Superior temporal gyrus (tissue), 1 donor: ENCODE measurements around the gene PPP5C.
"Not testable (repeated sequence)": the region's sequence is repeated elsewhere in the genome, so short reads cannot be mapped to it uniquely, and the experiment has no call there.

Experiments used
- DNase-seq: peaks from one replicate; pipeline ENCODE4 v3.0.0-alpha.2; 2016; ENCODE audit errors: extremely low spot score

PPP5C gene, protein sequence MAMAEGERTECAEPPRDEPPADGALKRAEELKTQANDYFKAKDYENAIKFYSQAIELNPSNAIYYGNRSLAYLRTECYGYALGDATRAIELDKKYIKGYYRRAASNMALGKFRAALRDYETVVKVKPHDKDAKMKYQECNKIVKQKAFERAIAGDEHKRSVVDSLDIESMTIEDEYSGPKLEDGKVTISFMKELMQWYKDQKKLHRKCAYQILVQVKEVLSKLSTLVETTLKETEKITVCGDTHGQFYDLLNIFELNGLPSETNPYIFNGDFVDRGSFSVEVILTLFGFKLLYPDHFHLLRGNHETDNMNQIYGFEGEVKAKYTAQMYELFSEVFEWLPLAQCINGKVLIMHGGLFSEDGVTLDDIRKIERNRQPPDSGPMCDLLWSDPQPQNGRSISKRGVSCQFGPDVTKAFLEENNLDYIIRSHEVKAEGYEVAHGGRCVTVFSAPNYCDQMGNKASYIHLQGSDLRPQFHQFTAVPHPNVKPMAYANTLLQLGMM

DNA sequence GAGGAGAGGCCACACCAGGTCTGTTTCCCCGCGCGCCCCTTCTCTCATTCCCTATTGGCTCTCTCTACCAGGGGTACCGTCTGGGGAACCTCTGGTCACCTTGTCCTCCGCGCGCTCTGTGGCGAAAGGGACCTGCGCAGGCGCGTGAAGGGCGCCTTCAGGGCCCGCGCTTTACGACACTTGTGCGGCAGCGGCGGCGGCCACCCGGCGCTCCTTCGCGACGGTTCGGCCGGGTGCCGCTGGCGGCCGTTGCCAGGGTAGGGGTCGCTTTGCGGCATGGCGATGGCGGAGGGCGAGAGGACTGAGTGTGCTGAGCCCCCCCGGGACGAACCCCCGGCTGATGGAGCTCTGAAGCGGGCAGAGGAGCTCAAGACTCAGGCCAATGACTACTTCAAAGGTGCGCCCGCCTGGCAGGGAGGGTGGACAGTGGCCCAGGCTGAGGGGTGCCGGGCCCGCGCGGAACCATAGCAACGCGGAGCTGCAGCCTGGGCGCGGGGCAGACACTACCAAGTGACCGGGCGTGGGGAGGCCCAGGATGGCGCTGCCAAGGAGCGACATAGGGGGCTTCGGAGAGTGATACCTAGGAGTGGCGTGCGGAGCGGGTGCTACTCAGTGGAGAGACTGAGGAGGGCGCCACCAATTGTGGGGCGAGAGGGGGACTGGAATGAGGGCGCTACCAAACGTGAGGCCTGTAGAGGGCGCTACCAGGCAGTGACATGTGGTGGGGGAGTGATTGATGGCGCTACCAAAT lies at the start of gene PPP5C:
TSS of gene PPP5C (plus strand) at position 267 of the 751 bp plus-strand sequence. CDS start at position 277, 10 bp downstream.
- peak; percentile 87 for DNase-seq

DNA sequence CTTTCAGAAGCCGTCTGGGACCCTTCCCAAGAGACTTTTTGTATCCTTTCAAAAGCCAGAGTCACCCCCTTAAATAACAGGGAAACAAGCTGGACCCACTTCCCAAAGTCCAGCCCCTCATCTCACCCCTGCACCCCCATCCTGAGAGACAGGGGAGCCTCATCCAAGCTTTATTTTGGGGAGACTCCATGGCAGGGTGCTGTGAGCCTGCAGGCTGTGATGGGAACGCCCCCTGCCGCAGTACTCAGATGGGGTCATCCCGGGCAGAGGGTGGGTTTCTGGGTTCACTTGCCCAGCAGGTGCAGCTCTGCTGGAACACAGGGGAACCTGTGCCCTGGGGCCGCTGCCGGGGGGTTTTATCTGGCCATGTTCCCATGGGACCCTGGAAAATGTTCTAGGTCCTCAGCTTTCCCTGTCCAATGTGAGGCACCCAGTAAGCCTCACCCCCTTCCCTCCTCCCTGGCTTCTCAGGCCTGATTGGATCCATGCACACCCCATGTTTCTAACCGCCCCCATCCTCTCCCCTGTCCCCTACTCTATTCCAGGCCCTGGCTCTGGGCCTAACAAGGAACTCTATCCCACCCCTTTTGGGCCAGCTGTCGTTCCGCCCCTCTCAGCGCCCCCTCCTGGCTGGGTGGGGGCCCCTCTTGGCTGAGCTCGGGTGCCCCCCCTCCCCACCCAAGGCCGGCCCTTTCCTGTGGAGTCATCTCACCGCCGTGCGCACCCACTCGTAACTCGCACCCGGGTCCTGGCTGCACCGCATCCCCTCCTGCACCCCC lies 49.0 kb upstream of the PPP5C start:
- peak; percentile 18 for DNase-seq

DNA sequence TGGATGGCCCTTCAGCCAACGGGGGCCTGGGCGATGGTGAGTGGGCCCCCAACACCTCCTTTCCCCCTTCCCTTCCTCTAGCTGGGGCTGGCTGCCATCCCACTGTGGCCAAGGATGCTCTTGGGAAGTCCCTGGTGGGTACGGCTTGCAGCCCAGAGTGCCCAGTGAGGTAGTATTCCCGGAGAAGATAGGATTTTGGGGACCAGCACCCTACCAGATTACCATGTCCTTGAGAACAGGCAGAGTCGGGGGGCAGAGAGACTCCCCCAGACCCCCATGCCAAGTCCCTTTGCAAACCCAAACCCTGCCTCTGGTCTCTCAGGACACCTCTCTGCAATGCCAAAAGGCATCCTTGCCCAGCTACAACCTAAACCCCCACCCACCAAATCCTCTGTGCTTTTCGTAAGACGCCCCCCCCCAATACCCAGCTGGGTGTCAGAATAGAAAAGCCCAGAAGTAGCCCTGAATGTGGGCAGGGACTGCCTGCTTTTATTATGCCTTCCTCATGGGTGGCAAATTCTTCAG lies 48.3 kb upstream of the PPP5C start:
- DNase-seq, result peak; percentile 17

DNA sequence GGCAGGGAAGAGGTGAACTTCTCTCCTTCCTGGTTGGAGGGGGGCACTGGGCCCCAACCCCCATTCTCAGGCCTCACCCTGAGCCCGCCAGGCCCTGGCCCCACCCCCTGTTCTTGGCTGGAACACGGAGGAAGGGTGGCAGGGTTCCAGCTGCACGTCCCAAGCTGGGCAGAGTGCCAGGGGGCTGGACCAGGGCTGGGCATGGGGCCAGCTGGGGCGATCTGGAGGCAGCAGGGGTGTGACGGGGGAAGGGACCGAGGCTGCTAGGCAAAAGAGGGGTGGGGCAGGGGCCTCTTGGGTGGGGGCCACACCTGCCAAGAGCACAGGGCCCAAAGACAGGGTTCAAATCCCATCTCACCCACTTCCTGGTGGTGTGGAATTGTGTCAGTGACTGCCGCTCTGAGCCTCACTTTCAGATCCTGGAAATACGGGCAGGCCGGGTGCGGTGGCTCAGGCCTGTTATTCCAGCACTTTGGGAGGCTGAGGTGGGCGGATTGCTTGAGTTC lies 47.8 kb upstream of the PPP5C start:
- peak; percentile 93 for DNase-seq

DNA sequence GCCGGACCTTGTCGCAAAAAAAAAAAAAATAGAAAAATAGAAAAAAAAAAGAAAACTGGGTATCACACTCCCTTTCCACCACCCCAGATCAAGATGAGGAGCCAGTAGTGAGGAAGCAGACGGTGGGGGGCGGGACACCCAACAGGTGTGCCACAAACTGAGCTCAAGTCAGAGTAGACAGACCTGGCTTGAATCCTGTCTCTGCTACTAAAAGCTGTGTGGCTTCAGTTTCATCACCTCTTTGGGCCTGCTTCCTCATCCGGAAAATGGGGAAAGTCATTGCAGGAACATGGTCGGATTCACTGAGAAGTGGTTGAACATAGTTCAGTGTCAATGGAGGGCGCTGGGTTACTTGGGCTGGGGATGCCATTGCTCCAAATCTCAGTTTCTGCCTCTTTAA lies 47.2 kb upstream of the PPP5C start:
- DNase-seq, result no peak

DNA sequence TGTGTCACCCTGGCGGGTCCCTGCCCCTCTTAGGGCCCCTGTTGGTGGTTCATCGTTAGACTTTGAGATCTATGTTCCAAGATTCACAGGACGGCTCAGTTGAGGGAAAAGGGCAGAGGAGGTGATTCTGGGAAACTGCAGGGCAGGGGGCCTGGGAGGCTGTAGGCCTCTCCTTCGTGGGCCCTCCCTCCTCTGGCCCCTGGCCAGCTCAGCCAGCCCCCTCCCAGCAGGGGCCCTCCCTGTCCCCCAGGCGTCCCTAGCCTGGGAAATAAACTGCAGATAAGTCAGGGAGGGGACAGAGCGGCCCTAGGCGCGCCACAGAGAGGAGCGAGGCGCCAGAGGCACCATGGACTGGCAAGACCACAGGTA lies 43.6 kb upstream of the PPP5C start:
- no peak for DNase-seq

DNA sequence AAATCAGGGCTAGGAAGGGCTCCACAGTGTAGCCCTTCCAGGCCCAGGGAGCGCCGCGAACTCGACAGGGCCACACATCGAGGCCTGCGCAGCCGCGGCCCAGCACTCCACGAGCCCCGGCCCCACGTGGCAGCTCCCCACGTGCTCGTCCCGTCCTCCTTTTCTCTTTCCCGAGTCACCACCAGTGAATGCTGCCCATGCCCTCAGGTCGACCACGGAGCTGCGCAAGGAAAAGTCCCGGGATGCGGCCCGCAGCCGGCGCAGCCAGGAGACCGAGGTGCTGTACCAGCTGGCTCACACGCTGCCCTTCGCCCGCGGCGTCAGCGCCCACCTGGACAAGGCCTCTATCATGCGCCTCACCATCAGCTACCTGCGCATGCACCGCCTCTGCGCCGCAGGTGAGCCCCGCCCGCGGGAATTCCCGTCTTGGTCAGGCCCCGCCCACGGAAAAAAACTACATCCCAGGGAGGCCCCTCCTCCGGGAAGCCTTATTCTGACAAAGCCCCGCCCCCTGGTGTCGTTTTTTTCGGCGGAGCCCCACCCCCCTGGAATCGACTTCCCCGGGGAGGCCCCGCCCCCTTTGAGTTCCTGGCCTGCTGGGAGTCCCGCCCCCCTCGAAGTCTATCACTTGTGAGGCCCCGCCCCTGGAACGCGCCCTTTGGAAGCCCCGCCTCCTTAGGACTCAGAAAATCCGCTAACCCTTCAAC lies 43.0 kb upstream of the PPP5C start:
- DNase-seq, result no peak

DNA sequence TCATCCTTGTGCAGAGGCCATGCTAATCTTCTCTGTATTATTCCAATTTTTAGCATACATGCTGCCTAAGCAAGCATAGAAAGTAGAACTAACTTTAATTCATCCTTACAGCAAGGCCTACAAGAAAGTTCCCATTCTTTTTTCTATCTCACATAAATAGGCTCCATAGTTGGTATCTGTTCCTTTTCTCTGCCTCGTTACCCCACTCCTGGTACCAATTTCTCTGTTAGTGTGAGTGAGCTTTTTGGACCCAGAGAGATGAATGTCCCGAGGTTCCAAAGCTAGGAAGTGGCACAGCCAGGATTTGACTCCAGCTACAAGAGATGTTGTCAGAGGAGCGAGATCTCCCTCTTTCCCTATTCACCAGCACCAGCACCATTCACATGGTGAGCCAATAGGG lies 40.4 kb upstream of the PPP5C start:
- no peak for DNase-seq

DNA sequence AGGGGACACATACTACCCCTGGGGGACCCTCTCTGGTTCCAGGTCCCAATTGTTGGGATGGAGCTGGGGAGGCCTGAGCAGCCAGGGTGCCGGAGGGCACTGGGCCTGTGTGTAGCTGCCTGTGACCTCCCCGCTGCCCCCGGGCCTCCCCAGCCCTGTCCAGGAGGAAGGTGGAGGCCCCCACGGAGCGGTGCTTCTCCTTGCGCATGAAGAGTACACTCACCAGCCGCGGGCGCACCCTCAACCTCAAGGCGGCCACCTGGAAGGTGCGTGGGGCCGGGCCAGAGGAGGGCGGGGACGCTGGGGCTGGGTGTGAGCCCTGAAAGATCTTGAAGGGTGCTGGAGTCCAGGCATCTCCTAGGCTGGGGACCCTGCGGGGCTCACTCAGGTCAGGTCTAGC lies 38.4 kb upstream of the PPP5C start:
- no peak for DNase-seq

DNA sequence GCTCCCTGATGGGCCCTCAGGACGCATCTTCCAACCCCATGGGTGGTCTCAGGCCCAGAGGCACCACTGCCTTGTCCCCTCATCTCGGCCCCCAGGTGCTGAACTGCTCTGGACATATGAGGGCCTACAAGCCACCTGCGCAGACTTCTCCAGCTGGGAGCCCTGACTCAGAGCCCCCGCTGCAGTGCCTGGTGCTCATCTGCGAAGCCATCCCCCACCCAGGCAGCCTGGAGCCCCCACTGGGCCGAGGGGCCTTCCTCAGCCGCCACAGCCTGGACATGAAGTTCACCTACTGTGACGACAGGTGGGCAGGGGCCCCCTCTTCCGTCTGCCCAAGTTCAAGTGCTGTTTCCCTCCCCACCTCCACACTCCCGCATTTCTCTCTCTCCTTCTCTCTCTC lies 37.8 kb upstream of the PPP5C start:
- no peak for DNase-seq

DNA sequence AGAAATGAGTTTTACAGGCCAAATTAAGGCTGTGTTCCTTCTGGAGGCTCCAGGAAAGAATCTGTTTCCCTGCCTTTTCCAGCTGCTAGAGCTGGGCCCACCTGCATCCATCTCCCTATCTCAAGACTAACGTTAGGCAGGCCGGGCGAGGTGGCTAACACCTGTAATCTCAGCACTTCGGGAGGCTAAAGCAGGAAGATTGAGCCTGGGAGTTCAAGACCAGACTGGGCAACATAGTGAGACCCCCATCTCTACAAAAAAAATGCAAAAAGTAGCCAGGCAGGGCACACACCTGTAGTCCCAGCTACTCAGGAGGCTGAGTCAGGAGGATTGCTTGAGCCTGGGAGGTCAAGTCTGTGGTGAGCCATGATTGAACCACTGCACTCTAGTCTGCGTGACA lies 35.4 kb upstream of the PPP5C start:
- DNase-seq, result no peak

DNA sequence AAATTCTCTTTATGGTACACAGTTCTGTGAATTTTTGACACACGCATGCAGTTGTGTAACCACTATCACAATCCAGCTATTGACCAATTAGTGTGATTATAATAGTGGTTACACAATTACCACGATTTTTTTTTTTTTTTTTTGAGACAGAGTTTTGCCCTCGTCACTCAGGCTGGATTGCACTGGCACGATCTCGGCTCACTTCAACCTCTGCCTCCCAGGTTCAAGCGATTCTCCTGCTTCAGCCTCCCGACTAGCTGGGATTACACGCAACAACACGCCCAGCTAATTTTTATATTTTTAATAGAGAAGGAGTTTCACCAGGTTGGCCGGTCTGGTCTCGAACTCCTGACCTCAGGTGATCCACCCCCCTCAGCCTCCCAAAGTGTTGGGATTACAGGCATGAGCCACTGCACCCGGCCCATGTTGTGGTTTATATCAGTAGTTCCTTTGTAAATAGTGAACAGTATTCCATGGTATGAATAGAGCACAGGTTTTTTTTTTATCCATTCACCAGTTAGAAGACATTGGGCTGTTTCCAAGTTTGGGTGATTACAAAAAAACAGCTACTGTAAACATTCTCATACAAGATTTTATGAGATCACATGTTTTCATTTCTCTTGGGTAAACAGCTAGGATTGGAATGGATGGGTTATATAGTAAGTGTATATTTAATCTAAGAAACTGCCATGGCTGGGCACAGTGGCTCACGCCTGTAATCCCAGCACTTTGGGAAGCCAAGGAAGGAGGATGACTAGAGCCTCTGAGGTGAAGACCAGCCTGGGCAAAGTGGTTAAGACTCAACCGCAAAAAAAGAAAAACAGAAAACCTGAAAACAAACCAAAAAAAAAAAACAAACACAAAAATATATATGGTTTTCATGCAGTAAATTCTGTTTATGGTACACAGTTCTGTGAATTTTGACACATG lies 33.1 kb upstream of the PPP5C start:
- not testable (repeated sequence) for DNase-seq

DNA sequence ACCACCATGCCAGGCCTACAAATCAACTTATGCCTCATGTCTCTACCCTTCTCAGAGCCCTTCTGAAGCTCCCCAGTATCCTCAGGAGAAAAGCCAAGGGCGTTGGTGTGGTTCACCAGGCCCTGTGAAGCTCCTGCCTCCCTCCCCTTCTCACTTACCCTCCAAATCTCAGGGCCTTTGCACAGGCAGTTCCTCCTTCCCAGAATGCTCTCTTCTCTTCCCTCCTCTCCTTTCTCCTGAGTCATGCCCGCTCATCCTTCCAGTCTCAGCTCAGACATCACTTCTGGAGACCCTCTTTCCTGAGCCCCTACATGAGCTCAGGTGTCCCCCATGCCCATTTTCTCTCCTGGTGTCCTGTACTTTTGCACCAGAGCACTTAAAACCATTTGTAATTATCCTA lies 29.5 kb upstream of the PPP5C start:
- DNase-seq, result no peak

DNA sequence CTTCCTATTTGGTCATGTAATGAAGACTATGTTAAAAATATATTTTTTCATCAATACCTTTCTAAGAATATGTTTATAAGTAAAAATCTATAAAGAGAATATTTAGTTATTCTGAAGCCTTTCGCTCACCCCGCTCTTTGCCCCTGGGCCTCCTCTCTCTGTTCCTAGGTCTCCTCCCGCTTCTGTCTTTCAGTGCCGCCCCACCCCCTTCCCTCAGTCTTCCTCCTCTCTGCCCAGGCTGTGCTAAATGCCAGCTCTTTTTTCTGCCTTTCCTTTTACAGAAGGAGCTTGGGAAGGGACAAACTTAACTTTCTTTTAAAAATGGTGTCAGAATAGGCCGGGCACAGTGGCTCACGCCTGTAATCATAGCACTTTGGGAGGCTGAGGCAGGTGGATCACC lies 27.3 kb upstream of the PPP5C start:
- DNase-seq, result no peak

DNA sequence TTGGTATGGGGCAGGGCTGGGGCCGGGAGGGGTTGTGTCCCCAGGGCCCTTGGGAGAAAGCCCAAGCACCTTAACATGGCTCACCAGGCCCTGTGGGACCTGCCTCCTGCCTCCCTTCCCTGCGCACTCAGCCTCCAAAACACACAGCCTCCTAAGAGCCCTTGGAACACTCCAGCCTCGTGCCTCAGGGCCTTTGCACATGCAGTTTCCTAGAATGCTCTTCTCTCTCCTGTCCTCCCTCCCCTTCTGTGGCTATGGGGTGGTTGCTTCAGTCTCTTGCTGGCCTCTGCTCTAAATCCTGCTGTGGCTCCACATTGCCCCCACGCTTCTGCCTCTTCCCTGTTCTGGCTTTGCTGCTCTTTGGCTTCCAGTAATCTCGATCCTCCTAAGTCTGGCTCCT lies 26.3 kb upstream of the PPP5C start:
- DNase-seq, result no peak

DNA sequence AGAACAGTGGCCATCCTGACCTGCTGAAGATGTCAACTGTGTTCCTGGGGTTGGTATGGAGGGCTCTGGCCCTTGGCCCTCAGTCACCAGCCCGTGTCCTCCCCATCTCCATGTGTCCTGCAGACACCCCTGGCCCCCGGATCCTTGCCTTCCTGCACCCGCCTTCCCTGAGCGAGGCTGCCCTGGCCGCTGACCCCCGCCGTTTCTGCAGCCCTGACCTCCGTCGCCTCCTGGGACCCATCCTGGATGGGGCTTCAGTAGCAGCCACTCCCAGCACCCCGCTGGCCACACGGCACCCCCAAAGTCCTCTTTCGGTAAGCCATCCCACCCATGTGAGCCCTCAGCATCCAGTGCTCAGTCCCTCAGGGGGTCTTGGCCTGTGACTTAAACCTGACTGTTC lies 25.2 kb upstream of the PPP5C start:
- no peak for DNase-seq

DNA sequence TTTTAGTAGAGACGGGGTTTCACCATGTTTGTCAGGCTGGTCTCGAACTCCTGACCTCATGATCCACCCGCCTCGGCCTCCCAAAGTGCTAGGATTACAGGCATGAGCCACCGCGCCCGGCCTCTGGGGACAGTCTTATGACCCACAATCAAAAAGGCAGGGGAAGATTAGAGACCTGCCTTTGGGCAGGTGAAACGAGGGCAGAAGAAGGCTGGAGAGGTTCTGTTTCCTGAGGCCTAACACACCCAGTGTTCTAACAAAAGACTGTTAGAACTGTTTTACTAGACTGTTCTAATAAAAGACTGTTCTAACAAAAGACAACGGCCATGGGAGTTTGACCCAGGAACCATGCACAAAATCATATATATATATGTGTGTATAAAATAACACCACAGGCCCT lies 23.7 kb upstream of the PPP5C start:
- DNase-seq, result not testable (repeated sequence)

DNA sequence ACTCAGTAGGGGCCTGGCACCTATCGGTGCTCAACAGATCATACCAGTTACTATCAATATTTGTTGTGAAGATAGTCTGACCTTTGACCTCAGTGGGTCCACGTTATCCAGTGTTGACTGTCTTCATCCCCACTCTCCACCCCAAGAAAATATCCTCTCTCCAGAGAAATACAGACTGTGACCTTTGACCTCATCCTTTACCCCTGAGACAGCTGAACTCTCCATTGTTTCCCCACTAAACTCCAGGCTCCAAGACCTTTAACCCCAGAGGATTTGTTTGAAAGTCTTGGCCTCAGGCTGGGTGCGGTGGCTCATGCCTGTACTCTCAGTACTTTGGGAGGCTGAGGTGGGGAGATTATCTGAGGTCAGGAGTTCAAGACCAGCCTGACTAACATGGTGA lies 22.6 kb upstream of the PPP5C start:
- DNase-seq, result no peak

DNA sequence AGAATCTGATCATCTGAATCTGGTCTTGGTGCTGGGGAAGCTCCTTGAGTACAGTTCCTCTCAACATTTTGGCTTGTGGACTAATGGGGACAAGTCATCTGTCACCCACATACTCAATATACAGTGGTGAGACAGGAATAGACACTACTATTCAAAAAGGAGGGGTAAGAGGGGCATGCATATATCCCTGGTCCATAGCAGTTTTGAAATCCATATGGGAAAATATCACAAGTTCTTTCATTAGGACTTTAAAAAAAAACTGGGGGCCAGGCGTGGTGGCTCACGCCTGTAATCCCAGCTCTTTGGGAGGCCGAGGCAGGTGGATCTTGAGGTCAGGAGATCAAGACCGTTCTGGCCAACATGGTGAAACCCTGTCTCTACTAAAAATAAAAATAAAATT lies 20.3 kb upstream of the PPP5C start:
- no peak for DNase-seq

DNA sequence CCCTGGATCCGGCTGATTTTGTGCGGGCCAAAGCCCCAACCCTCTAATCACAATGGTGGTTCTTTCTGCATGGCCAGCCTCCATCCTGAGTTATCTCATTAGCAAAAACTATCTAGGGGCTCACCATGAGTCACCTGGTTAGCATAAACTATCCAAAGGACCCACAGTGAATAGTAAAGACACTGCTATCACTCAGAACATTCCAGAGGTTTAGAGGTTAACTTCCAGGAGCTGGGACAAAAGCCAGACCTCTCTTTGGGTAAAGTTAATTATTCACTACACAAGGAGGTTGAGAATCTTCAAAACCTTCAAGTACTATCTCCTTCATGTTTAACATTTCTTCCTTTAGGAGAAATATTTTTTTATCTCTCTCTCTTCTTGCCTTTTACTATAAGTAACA lies 18.8 kb upstream of the PPP5C start:
- no peak for DNase-seq
